HepG2 (cell line): ENCODE data around the gene LAMC3. TPM values are rescaled to one million over a fixed set of nuclear protein-coding genes. Genes with fewer than 3 reads are reported as not detected.
A peak's percentile ranks its signal among the peaks of the same experiment; 100 is the strongest.

Source experiments
- CBFB ChIP-seq: sonication (generic); formaldehyde crosslinking; IDR thresholded peaks from 2 replicates; pipeline ENCODE4 v1.4.0; 2020; ENCODE audit warnings: missing genetic modification reagents
- CEBPZ ChIP-seq: IDR thresholded peaks from 2 replicates; pipeline ENCODE4 v1.6.1; 2012; ENCODE audit warnings: low read length, improper control_type of control experiment
- EEA1 ChIP-seq: sonication (generic); formaldehyde crosslinking; IDR thresholded peaks from 2 replicates; pipeline ENCODE4 v1.5.1; 2020; ENCODE audit warnings: mild to moderate bottlenecking, missing genetic modification reagents, borderline replicate concordance
- FOXM1 ChIP-seq: sonication (generic); formaldehyde crosslinking; IDR thresholded peaks from 2 replicates; pipeline ENCODE4 v1.5.0; 2020; ENCODE audit warnings: missing genetic modification reagents
- GATAD2A ChIP-seq: IDR thresholded peaks from 2 replicates; pipeline ENCODE4 v1.6.1; 2016
- HMG20A ChIP-seq: IDR thresholded peaks from 2 replicates; pipeline ENCODE4 v1.6.1; 2016; ENCODE audit warnings: borderline replicate concordance
- HNRNPK ChIP-seq: fragments of 200-400 bp; formaldehyde crosslinking; IDR thresholded peaks from 2 replicates; pipeline ENCODE4 v1.6.1; 2018; ENCODE audit warnings: low read length, low read depth, moderate library complexity, mild to moderate bottlenecking; ENCODE audit not compliant: poor library complexity, severe bottlenecking
- JARID2 ChIP-seq: sonication (generic); formaldehyde crosslinking; IDR thresholded peaks from 2 replicates; pipeline ENCODE4 v1.8.1; 2023; ENCODE audit warnings: missing genetic modification reagents, inconsistent platforms; ENCODE audit not compliant: insufficient replicate concordance
- KMT2B ChIP-seq: IDR thresholded peaks from 2 replicates; pipeline ENCODE4 v1.6.1; 2016; ENCODE audit warnings: missing genetic modification reagents, missing compliant biosample characterization
- NPAS2 ChIP-seq: sonication (generic); formaldehyde crosslinking; IDR thresholded peaks from 2 replicates; pipeline ENCODE4 v1.8.0; 2022; ENCODE audit warnings: mild to moderate bottlenecking, missing genetic modification reagents, borderline replicate concordance
- PPARG ChIP-seq: conservative IDR thresholded peaks from 2 replicates; pipeline ENCODE4 v1.6.1; 2016; ENCODE audit warnings: missing biosample characterization, missing genetic modification reagents
- RFX3 ChIP-seq: IDR thresholded peaks from 2 replicates; pipeline ENCODE4 v1.6.1; 2016; ENCODE audit warnings: missing biosample characterization, missing genetic modification reagents
- SP1 ChIP-seq, 2 experiments: fragments of 450-650 bp in 1 of 2; sonication (generic) in 1 of 2; formaldehyde crosslinking in 1 of 2; IDR thresholded peaks; 2 replicates each; pipeline versions ENCODE4 v1.4.0 to v1.6.1; 2016 to 2020; ENCODE audit warnings: missing genetic modification reagents in 1 of 2
- ZNF343 ChIP-seq: sonication (generic); formaldehyde crosslinking; IDR thresholded peaks from 2 replicates; pipeline ENCODE4 v1.4.0; 2020; ENCODE audit warnings: mild to moderate bottlenecking, missing genetic modification reagents
- ZNF564 ChIP-seq: sonication (generic); formaldehyde crosslinking; IDR thresholded peaks from 2 replicates; pipeline ENCODE4 v1.8.1; 2023; ENCODE audit warnings: mild to moderate bottlenecking, missing genetic modification reagents
- ZNF691 ChIP-seq: sonication (generic); formaldehyde crosslinking; IDR thresholded peaks from 2 replicates; pipeline ENCODE4 v1.4.0; 2020; ENCODE audit warnings: missing genetic modification reagents, low read depth, mild to moderate bottlenecking, borderline replicate concordance
- ZNF780A ChIP-seq: sonication (generic); formaldehyde crosslinking; IDR thresholded peaks from 2 replicates; pipeline ENCODE4 v1.8.0; 2022; ENCODE audit warnings: mild to moderate bottlenecking, missing genetic modification reagents, moderate library complexity
- ZNF792 ChIP-seq: IDR thresholded peaks from 2 replicates; pipeline ENCODE4 v1.6.1; 2016
- ZNF878 ChIP-seq: sonication (generic); formaldehyde crosslinking; IDR thresholded peaks from 2 replicates; pipeline ENCODE4 v1.8.1; 2023; ENCODE audit warnings: mild to moderate bottlenecking, missing genetic modification reagents, moderate library complexity
- polyA plus RNA-seq, 8 experiments: library from polyadenylated mRNA; depleted of rRNA in 3 of 8; stranded (reverse) in 7 of 8; unstranded in 1 of 8; fragments of >200 nt; fragmentation: Illumina TruSeq in 4 of 8; extraction: Trizol in 4 of 8; gene quantifications; 2 replicates each; pipeline versions ENCODE4 v1.2.1 to v1.2.3, GENCODE V29; 2011 to 2016; ENCODE audit warnings: low read depth in 4 of 8, missing spikeins in 1 of 8, mixed read lengths in 1 of 8; ENCODE audit not compliant: insufficient read depth in 1 of 8
- total RNA-seq, 5 experiments: library from RNA; depleted of rRNA; stranded (reverse); fragments of >200 nt; fragmentation: Illumina TruSeq; extraction: Trizol; gene quantifications; 2 replicates each; pipeline ENCODE4 v1.2.3, GENCODE V29; 2016; ENCODE audit warnings: low read depth in 1 of 5
- TF ChIP-seq, protein P1 (sequence below): sonication (generic); formaldehyde crosslinking; IDR thresholded peaks from 2 replicates; pipeline ENCODE4 v1.4.0; 2020; ENCODE audit warnings: missing genetic modification reagents, mild to moderate bottlenecking, borderline replicate concordance
- TF ChIP-seq, protein P2 (sequence below): sonication (generic); formaldehyde crosslinking; IDR thresholded peaks from 2 replicates; pipeline ENCODE4 v1.8.1; 2023; ENCODE audit warnings: missing genetic modification reagents, mild to moderate bottlenecking, borderline replicate concordance
- TF ChIP-seq, protein P3 (sequence below): sonication (generic); formaldehyde crosslinking; IDR thresholded peaks from 2 replicates; pipeline ENCODE4 v1.8.0; 2022; ENCODE audit warnings: missing genetic modification reagents, mild to moderate bottlenecking, borderline replicate concordance

The LAMC3 gene
- total and polyA plus RNA-seq, 2 of the 13 experiments (the other 11 are each of a cell fraction or from before 2014, with no cell fraction given) = 0.07 to 0.57 TPM

DNA sequence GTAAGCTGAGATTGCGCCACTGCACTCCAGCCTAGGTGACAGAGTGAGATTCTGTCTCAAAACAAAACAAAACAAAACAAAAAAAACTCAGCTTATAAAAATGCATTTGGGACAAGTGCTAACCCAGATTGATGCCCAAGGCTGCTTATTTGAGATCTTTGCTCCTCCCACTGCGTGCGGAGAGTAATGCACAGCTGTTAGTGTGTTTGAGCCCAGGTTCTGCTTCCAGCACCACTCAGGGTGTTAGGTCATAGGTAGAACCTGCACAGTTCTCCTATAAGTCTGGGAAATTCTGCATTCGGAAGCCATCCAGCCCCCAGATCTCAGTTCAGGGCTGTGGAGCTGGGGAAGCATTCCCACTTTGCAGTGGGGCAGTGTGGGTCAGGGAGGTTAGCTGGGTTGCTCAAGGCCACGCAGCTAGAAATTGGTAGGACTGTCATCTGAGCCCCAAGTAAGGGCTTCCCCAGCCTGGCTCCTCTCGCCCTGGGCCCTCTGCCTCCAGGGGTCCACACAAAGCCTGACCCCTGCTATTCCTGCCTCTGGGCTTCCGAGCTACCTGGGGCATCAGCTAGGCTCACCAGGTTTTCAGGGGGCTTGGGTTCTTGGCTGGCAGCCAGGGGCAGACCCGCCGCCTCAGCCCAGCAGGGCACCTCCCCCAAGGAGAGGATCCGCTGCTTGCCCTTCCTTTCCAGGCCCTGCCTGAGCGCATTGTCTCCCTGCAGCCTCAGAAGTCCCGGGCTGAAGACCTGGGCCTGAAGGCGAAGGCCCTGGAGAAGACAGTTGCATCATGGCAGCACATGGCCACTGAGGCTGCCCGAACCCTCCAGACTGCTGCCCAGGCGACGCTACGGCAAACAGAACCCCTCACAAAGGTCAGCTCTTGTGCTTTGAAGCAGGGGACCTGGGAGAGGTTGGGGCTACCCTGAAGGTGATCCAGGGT is 69.7 kb downstream of the LAMC3 start (continued):
- TF ChIP-seq SP1 (IDR thresholded peaks at IDR 0.05) (no peak), SP1 (CRISPR knock-in tag; IDR thresholded peaks at IDR 0.05) (no peak), HMG20A (CRISPR knock-in tag) (no peak), CBFB (CRISPR knock-in tag) (0 out of 2 replicates have a peak, but pooled peaks have one; percentile 24), PPARG (CRISPR knock-in tag) (no peak), JARID2 (CRISPR knock-in tag) (no peak), RFX3 (no peak), ZNF691 (no peak), ZNF792 (CRISPR knock-in tag) (no peak), FOXM1 (CRISPR knock-in tag) (no peak), KMT2B (no peak), CEBPZ (no peak), ZNF878 (CRISPR knock-in tag) (no peak), EEA1 (no peak), GATAD2A (CRISPR knock-in tag) (peak; percentile 45), ZNF564 (no peak), ZNF780A (CRISPR knock-in tag) (0 out of 2 replicates have a peak, but pooled peaks have one; percentile 20), NPAS2 (CRISPR knock-in tag) (no peak), HNRNPK (no peak), ZNF343 (CRISPR knock-in tag) (no peak)
- TF ChIP-seq, protein P1, sequence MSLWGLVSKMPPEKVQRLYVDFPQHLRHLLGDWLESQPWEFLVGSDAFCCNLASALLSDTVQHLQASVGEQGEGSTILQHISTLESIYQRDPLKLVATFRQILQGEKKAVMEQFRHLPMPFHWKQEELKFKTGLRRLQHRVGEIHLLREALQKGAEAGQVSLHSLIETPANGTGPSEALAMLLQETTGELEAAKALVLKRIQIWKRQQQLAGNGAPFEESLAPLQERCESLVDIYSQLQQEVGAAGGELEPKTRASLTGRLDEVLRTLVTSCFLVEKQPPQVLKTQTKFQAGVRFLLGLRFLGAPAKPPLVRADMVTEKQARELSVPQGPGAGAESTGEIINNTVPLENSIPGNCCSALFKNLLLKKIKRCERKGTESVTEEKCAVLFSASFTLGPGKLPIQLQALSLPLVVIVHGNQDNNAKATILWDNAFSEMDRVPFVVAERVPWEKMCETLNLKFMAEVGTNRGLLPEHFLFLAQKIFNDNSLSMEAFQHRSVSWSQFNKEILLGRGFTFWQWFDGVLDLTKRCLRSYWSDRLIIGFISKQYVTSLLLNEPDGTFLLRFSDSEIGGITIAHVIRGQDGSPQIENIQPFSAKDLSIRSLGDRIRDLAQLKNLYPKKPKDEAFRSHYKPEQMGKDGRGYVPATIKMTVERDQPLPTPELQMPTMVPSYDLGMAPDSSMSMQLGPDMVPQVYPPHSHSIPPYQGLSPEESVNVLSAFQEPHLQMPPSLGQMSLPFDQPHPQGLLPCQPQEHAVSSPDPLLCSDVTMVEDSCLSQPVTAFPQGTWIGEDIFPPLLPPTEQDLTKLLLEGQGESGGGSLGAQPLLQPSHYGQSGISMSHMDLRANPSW (CRISPR knock-in tag) = no peak
- TF ChIP-seq, protein P2, sequence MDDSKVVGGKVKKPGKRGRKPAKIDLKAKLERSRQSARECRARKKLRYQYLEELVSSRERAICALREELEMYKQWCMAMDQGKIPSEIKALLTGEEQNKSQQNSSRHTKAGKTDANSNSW (CRISPR knock-in tag) = no peak
- TF ChIP-seq, protein P3, sequence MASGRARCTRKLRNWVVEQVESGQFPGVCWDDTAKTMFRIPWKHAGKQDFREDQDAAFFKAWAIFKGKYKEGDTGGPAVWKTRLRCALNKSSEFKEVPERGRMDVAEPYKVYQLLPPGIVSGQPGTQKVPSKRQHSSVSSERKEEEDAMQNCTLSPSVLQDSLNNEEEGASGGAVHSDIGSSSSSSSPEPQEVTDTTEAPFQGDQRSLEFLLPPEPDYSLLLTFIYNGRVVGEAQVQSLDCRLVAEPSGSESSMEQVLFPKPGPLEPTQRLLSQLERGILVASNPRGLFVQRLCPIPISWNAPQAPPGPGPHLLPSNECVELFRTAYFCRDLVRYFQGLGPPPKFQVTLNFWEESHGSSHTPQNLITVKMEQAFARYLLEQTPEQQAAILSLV (CRISPR knock-in tag) = no peak
